EL (cell line): ENCODE results near the gene CDC42BPA.
A peak's percentile ranks its signal among the peaks of the same experiment; 100 is the strongest.
"Not testable (repeated sequence)": the region's sequence is repeated elsewhere in the genome, so short reads cannot be mapped to it uniquely, and the experiment has no call there.

ENCODE experiments used
- DNase-seq: peaks from one replicate; pipeline ENCODE4 v3.0.0-alpha.2; 2016

The CDC42BPA gene

DNA sequence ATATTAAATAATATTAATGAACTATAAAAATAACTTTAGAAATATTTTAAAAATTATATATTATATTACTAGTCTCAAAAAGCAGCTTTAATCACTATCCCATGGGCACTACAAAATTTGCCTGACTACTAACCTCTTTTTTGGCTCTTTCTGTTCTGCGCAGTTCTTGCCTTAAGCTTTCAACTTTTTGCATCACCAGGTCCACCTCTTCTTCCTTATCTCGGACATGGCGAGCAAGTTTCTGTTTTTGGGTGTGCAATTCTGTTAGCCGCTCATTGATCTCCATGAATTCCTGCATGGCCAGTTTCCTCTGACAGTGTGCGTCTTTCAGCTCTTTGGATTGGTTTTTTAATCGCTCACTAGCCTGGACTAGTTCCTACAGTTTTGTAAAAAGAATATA, 205.8 kb downstream of the CDC42BPA start:
- no peak for DNase-seq

DNA sequence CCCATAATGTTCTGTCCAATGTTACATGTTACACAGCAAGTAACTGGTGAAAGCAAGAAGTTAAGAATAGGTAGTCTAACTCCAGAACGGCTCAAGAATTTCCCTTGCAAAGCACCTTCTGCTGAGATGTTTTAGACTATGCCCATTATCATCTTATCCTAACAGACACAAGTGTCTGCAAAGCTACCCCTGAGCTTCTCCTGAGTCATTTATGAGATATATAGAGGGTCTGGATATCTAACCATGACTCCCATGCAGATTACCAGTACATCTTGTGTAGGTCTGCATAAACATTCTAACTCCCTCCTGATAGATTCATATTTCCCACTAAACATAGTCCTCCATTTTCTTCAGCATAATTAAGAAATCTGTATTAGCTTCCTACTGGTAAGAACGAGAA, 206.5 kb downstream of the CDC42BPA start:
- DNase-seq = no peak

DNA sequence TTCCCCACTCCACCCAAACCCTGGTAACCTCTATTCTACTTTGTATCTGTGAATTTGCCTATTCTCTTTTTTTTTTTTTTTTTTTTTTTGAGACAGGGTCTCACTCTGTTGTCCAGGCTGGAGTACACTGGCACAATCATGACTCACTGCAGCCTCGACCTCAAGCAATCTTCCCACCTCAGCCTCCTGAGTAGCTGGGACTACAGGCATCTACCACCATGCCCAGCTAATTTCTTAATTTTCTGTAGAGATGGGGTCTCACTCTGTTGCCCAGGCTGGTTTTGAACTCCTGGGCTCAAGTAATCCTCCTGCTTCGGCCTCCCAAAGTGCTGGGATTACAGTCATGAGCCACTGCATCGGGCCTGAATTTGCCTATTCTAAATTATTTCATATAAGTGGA, 213.0 kb downstream of the CDC42BPA start:
- DNase-seq = not testable (repeated sequence)

DNA sequence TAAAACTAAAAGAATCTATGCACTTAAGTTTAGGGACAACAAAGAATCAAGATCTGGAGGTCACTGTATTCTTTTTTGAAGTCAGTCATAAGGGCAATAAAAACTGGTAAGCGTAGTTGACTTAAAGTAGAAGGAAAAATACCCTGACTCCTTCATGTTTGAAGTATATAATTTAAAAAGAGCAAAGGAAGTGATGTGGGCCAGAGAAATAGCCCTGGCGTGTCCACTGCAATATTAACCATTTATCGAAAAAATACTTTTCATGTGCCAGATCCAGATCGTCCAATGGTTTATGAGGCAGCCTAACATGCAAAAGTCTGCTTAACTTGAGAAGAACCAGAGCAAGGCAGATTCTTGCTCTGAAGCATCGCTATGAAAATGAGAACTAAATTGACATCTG, 216.2 kb downstream of the CDC42BPA start:
- no peak for DNase-seq

DNA sequence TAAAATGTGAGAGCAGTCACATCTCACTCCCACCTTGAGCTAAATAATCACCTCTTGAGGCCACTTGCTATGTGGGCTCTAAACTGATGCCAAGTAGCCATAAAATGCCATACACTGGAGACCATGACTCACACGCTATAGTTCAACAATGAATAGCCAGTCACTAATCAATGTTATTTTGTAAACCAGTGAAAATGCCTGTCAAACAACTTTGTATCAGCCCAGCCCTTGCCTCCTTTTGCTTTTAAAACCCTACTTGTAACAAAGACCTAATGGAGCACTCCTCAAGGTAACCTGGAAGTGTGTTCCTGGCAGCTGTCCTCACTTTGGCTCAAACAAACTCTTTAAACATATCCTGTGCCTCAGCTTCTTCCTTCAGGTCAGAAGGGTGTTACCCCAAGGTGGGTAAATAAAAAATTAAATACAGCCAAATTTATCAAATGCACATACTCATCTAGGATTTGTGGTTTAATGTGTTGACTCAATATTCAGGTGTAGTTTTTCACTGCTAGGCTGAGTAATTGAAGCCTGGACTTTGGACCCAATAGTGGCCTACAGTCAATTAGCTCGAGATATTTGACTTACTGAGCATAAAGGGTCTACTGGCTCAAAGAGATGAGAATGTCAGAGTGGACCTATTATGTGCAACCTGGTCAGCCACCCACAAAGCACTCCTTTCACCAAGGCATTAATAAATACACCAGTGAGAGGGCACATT, 223.9 kb downstream of the CDC42BPA start:
- DNase-seq = peak; percentile 2

DNA sequence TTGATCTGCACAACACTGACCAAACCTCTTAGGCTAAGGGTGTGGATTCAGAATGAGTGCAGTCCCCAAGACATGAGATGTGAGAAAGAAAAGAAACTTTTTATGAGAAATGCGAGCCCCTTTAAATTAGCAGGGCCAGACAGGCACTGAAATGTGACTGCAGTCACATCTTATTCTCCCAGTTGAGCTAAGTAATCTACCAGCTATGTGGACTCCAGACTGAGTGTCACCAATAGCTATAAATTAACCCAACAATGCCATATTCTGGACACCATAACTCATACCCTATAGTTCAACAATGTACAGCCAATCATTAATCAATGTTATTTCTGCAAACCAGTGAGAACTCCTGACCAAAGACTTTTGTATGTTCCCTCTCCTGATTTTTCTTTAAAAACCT, 225.0 kb downstream of the CDC42BPA start:
- no peak for DNase-seq

DNA sequence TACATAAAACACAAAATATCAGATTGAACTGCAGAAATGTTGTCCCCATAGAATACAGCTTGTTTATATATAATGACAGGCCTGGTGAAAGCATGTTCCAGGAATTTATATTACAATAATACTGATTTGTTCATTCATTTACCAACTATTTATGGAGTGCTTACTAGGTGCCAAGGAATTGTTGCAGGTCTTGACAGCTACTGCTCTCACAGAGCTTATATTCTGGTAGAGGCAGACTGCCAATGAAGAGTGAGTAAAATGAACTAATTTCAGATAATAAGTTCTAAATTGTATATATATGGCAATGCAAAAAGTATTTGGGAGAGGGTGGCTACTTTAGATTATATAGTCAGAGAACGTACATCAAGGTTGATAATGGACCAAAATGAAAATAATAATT, 226.2 kb downstream of the CDC42BPA start:
- DNase-seq = no peak

DNA sequence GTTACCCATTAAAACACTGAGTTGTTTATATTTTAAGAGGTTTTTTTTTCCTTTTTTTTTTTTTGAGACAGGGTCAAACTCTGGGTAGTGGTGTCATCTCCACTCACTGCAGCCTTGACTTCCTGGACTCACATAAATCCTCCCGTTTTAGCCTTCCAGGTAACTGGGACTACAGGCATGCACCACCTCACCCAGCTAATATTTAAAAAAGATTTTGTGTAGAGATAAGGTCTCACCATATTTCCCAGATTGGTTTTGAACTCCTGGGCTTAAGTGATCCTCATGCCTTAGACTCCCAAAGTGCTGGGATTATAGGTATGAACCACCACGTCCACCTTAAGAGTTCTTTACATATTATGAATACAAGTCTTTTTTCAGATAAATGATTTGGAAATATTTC, 231.7 kb downstream of the CDC42BPA start:
- no peak for DNase-seq

DNA sequence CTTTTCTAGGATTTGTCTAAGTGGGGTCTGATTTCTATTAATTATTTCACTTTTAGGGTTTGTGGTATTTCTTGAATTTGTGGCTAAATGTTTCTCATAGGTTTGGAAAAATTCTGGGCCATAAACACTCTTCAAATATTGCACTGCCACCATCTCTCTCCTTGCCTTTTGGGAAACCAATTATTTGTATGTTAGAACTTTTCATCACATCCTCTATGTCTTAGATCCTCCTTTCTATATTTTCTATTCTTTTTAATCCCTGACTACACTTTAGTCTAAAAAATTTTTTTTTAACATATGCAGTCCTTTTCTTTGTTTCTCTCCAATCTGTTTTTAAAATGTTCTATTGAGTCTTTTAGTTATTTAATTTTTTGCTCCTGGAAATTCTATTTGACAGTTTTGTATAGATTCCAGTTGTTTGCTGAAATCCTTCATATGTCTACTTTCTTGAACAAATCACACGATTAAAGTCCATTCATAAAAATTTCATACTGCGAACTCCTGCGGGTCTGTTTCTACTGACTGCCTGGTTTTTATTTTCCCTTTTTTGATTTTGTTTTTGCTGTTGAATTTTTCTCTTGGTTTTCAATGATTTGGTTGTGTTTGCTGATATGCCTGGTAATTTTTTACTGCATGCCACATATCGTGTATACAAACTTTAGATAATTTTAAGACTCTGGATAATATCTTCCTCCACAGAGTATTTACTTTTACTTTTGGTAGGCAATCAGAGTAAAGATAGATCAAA, 235.1 kb downstream of the CDC42BPA start:
- no peak for DNase-seq

DNA sequence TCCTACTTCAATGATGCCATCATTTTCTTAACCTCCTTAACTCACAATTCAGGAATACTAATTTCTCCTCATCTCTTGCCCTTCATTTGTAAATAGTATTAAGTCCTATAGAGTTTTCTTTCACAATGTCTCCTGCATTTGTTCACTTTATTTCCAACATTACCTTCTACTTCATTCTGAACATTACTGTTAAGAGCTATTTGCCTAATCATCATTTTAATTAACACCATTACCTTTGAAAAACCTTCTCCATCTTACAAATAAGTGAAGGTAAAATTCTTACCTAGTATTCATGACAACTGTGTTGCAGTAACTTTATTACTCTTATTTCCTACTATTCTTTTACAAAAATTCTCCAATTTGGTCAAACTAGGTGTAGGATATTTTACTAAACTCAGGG, 240.5 kb downstream of the CDC42BPA start:
- DNase-seq = no peak

DNA sequence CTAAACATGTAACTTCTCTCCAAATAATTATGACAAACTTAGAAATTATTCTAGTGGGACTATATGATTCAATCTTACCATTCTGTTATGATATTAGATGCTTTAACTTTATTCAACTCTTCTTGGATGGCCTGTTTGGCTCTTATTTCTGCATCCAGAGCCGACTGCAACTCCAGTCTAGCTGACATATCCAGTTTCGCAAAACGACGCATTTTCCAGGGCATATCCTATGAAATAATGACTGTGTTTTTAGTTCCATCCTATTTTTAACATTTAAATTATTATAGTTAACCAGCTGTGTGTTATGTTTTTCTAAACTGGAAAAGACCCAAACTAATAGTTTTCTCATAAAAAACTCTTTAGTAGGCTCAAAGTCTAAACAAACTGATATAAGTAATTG, 244.5 kb downstream of the CDC42BPA start:
- no peak for DNase-seq

DNA sequence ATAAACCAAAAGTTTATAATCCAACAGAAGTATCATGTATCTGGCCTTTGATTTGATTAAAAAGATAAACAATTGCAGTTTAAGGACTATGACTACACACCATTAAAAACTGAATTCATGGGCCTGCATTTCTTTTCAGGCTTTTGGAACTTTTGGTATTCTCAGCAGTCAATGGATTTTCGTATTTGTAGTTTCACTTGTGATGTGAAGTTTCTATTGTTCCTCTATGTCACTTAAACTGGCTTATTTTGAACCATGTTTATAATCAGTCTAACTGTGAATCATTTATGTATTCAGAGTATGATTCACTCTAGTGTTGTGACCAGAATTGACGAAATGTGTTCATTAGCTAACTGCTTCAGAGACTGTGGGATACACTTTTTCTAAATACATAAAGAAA, 245.3 kb downstream of the CDC42BPA start:
- peak; percentile 6 for DNase-seq

DNA sequence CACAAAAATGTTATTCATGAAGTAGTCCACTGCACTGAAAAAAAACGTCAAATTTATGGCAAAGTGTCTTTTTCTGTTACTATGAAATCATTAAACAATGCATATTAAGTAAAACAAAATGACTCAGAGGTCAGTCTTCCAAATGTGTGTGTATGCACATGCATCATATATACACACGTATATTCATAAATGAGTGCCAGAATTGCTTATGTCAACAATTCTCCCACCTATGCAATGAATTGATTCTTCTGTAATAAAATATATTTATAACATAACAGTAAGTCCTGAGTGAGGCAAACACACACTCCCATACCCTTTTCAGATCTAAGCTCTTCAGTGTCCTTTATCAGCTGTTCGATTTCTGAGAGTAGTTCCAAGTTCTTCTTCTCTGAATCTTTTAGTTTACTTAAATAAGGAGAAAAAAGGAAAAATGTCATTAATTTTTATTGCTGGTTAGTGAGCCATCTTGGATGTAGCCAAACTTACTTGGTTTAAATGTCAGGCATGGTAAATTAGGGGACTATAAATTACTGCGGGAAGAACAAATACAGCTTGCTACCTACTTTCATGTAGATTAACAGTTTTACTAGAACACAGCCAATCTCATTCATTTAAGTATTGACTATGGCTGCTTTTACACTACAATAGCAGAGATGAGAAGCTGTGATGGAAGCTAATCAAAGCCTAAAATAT, 246.3 kb downstream of the CDC42BPA start:
- DNase-seq = no peak

DNA sequence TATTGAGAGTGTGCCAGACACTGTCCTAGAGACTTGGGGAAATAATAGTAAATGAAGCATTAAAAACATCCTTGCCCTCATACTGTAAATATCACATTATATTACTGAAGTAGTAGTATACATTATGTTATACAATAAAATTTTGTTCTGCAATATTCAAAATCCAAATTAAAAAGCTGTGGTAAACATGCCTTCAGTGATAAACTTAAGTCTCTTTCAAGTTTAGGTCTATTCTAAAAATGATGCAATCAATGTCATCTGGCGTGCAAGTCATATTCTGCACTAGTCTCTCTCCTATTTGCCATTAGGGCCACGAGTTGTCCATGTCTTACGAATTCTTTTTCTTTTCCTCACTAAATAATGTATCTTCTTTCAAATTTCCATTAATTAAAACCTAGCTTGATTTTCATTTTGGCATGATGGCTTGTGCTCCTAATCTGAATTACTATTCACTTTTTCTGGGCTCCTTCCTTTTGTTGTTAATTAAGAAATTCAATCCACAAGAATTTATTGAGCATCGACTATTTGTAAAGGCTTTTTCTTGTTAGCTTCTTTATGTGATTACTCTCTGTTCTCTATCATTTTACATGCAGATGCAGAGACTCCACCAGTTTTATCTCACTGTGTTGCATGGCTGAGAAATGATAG, 247.5 kb downstream of the CDC42BPA start:
- no peak for DNase-seq

DNA sequence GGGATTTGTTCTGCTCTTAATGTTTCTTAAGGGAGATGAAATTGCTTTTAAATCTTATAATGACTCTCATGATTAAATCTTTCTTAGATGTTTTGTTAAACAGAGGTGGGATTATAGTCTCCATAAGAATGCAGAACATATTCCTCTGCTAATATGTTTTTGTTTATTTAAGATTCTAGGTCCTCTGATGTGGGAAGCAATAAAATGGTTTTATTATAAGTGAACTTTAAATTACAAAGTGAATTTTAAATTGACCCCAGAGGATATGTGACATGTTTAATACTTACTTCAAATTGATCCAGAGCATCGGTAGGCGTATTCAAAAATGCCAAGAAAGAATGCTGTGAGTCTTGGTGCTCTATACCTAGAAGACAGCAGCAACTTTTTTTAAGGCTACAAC, 248.8 kb downstream of the CDC42BPA start:
- no peak for DNase-seq

DNA sequence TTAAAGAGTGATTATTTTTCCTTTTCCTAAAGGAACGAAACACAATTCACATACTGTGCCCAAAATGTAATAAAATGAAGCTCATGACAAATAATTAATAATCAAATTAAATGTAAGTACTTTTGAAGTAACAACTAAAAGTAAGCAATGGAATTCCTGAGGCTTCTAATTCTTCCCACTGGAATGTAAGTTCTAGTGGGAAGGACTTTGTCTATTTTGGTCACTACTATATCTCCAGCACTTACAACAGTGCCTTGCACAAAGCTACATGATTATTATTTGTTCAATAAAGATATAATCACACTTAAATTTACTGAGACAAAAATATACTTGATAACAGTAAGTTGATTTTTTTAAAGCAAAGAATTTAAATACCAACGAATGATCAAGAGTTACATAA, 249.4 kb downstream of the CDC42BPA start:
- no peak for DNase-seq

DNA sequence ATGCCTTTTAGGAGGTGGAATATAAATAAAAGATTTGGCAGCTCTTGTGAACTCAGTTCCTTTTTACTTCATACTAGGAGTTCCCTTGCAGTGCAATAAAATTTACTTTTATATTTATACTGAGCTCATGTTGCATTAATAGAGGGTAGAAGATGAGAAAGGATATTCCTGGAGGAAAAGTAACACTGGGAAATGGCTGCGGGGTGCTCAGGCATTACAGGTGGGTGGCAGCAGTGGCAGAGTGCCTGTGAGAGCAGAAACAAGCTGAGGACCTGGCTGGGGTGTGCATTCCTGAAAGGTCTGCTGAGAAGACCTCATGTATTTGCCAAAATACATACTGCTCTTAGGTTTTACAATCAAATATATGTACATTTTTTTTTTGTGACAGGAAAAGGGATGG, 251.3 kb downstream of the CDC42BPA start:
- DNase-seq = no peak

DNA sequence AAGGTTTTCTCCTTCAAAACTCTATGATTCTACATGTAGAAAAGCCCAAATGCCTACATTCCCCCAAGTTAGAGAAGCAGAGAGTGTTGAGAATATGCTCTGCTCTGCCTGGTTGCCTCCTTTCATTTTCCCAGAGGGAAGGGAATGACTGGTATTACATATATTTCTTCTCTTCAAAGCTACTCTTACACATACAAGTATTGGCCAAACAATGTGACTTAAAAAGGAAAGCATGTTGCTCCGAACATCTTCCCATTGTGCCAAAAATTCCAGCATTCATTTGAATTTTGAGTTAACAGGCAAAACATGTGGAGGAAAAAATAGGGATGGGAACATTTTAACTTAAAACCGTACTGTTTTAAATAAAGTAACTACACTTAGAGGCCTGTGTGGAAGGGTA, 253.0 kb downstream of the CDC42BPA start:
- no peak for DNase-seq

DNA sequence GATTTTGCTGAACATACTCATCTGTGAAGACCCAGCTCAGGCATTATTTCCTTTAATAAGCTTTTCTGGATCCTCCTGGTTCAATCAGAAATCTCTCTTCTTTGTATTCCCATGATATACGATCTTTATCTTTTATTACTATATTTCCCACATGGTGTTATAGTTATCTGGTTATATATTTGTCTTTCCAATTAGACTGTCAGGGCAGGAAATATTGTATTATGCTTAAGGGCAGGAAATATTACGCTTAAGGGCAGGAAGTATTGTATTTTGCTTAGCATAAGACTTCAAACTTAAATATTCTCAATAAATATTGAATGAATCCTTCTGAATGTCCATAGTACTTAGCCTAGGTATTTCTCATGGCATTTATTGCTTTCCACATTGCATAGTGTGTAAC, 256.0 kb downstream of the CDC42BPA start:
- DNase-seq = no peak

DNA sequence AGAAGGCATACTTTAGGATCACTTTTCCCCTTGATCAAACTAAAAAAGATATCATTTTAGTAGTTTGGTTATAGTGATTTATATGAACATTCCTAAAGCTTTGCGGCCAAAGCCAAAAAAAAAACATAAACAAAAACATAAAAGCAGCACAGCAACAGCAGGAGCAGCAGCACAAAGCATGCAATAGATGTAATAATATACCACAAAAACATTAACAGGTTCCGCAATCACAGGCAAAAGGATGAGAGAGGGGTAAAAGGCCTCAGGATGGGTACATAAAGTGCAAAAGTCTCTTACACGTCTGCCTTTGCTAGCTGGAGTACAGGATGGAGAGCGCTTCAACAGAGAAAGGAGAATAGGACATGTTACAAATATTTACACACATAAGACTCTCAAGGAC, 259.2 kb downstream of the CDC42BPA start:
- DNase-seq = no peak

DNA sequence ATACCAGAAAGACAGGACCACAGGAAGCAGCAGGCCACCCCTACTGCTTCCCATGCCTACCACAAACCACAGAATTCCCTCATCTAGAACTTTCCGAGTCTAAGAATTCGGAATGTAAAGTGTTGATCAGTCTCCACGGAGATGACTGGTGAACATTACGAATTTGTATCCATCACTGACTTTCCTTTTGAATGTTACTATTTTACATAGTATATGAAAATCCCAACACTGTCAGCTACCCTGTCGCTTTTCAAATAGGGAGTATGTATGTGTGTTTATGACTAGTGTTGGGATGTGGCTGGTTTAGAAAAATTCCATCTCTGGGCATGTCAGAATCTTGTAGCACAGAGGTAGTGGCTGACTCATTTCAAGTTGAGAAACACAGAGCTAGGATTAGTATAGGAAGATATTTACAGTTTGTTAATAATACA, 260.0 kb downstream of the CDC42BPA start:
- DNase-seq = peak; percentile 67

DNA sequence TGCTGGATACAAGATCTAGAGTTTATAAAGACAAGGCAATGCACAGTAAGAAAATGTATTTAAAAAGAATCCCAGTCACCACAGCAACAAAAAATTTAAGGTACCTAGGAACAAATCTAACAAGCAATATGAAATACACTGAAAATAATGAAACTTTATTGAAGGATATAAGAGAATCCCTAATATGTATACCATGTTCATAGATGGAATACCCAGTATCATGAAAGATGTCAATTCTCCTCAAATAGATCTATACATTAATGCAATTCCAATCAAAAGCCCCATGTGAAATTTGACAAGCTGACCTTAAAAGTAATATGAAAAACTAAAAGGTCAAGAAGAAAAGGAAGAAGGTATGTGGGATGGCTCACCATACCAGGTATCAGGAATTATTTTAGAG, 269.0 kb downstream of the CDC42BPA start:
- DNase-seq = no peak

DNA sequence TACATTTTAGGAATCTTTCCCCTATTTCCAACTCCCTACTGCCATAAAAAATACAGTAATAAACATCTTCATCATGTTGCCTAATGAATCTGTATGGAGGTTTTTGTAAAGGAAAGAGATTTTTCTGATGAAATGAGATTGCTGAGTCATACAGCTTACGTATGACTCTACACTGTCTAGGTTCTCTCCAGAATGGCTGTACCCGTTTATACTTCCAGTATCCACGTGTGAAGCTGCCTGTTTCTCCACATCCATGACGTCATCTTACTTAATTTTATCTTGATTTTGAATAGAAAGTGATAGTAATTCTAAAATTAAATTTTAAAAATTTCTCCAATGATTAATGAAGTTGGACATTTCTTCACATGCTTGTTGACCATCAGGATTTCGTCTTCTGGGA, 274.5 kb downstream of the CDC42BPA start:
- peak; percentile 21 for DNase-seq

DNA sequence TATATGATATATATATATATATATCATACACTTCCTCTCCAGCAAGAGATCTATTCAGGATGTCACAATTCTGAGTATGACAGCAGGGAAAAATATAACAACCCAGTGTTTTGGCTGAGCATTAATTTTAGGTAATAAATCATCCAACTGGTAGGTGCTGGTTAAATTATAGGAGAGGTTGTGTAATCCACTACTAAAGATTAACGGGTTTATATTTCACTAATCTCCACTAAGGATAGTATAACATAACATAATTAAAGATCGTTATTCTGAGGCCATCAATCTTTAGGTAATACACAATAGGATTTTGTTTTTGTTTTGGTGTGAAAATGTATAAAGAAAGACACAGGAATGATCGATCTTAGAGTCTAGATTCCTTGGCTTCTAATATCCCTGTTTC, 276.0 kb downstream of the CDC42BPA start:
- no peak for DNase-seq
